GM19351 (cell line): ENCODE data around the gene TRMU.
"Not testable (repeated sequence)": the region's sequence is repeated elsewhere in the genome, so short reads cannot be mapped to it uniquely, and the experiment has no call there.

Experiments
- ATAC-seq: cut with Tn5 transposase; IDR thresholded peaks from one replicate; pipeline ENCODE4 v1.9.1; 2021; ENCODE audit warnings: mild to moderate bottlenecking, moderate library complexity; ENCODE audit not compliant: unreplicated experiment

The TRMU gene

GRCh38 chr22:46381731-46382130 is 46.2 kb downstream of the TRMU start:
- no peak for ATAC-seq

GRCh38 chr22:46382524-46382923 is 47.0 kb downstream of the TRMU start:
- ATAC-seq = no peak

GRCh38 chr22:46386312-46386711 is 50.8 kb downstream of the TRMU start:
- no peak for ATAC-seq

- no peak for ATAC-seq
Measured at GRCh38 chr22:46387748-46388147, 52.2 kb downstream of the TRMU start.

GRCh38 chr22:46388647-46389046 is 53.1 kb downstream of the TRMU start:
- ATAC-seq = no peak

GRCh38 chr22:46389081-46389480 is 53.6 kb downstream of the TRMU start:
- ATAC-seq = no peak

GRCh38 chr22:46390105-46390651 is 54.7 kb downstream of the TRMU start:
- no peak for ATAC-seq

- no peak for ATAC-seq
Measured at GRCh38 chr22:46390652-46391301, 55.3 kb downstream of the TRMU start.

GRCh38 chr22:46391486-46392136 is 56.1 kb downstream of the TRMU start:
- no peak for ATAC-seq

- no peak for ATAC-seq
Measured at GRCh38 chr22:46392137-46392844, 56.8 kb downstream of the TRMU start.

- no peak for ATAC-seq
Measured at GRCh38 chr22:46393873-46394272, 58.4 kb downstream of the TRMU start.

- no peak for ATAC-seq
Measured at GRCh38 chr22:46394622-46395021, 59.1 kb downstream of the TRMU start.

- ATAC-seq = no peak
Measured at GRCh38 chr22:46395145-46395544, 59.6 kb downstream of the TRMU start.

GRCh38 chr22:46397049-46397448 is 61.5 kb downstream of the TRMU start:
- not testable (repeated sequence) for ATAC-seq

GRCh38 chr22:46397514-46397913 is 62.0 kb downstream of the TRMU start:
- ATAC-seq = no peak

GRCh38 chr22:46397951-46398350 is 62.4 kb downstream of the TRMU start:
- ATAC-seq = no peak

- ATAC-seq = no peak
Measured at GRCh38 chr22:46399251-46400024, 63.9 kb downstream of the TRMU start.

- no peak for ATAC-seq
Measured at GRCh38 chr22:46401370-46401769, 65.9 kb downstream of the TRMU start.

GRCh38 chr22:46402505-46402904 is 67.0 kb downstream of the TRMU start:
- ATAC-seq = no peak

- ATAC-seq = not testable (repeated sequence)
Measured at GRCh38 chr22:46403880-46404279, 68.4 kb downstream of the TRMU start.

GRCh38 chr22:46405901-46406300 is 70.4 kb downstream of the TRMU start:
- ATAC-seq = no peak
